HG03354 (cell line): ENCODE measurements around the gene PARD6B.
"Not testable (repeated sequence)": the region's sequence is repeated elsewhere in the genome, so short reads cannot be mapped to it uniquely, and the experiment has no call there.

ENCODE experiments used
- ATAC-seq: cut with Tn5 transposase; IDR thresholded peaks from one replicate; pipeline ENCODE4 v1.9.1; 2021; ENCODE audit warnings: mild to moderate bottlenecking; ENCODE audit not compliant: unreplicated experiment, poor library complexity, severe bottlenecking

Gene PARD6B

DNA sequence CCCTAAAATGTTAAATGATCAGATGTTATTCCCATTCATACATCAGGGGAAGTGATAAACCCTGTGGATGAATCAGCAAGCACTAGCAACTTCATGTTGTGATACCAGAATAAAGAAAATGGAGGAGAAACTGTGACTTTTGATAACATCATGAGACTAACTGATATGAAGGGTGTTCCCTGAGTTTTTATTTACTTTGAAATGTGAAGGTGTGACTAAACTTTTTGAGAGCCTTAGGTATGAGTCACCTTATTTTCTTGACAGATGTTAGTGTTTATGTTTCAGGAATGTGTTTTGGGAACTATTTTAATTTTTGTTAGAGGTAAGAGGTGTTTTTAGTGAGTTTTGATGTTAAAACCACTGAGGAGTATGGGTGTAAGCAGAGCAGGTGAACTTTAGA lies 4.4 kb downstream of the PARD6B start:
- ATAC-seq, result no peak

DNA sequence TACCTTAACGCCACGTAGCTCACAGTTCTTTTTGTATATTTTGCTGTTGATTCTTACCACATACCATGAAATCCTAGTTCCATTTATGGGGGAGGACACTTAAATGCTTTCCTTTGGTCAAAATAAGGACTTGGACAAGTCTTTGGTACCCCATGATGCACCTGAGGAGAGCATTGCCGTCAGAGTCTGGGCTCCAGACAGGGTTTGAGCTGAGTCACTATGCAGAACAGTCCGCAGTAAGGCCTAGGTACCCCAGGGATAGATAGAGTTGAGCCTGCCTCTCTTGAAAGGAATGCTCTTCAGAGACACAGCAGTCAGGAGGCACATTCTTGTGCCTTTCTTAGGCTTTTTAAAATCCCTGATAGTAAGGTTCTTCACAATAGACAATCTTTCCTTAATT lies 6.0 kb downstream of the PARD6B start:
- ATAC-seq, result no peak

- ATAC-seq, result no peak
Observed at GRCh38 chr20:50743087-50743486, 11.7 kb downstream of the PARD6B start.

GRCh38 chr20:50744143-50744792 lies 12.9 kb downstream of the PARD6B start:
- no peak for ATAC-seq

DNA sequence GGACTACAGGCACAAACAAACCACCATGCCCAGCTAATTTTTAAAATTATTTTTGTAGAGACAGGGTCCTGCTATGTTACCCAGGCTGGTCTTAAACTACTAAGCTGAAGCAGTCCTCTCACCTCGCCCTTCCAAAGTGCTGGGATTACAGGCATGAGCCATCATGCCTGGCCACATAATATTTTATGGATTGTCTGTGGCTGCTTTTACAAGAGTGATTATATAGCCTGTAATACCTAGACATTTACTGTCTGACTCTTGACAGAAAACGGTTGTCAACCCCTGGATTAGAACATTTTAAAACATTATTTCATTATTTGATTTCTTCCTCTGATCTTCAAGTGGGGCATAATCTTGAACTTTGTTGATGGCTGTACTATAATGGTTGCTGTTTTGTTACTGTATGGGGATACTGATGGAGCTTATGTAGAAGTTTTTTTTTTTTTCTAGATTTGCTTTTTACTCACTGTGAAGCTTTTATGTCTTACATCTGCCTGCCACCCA lies 14.3 kb downstream of the PARD6B start:
- no peak for ATAC-seq

- ATAC-seq, result no peak
Observed at GRCh38 chr20:50746138-50746940, 15.0 kb downstream of the PARD6B start.

GRCh38 chr20:50747275-50747674 lies 15.9 kb downstream of the PARD6B start:
- ATAC-seq, result no peak

DNA sequence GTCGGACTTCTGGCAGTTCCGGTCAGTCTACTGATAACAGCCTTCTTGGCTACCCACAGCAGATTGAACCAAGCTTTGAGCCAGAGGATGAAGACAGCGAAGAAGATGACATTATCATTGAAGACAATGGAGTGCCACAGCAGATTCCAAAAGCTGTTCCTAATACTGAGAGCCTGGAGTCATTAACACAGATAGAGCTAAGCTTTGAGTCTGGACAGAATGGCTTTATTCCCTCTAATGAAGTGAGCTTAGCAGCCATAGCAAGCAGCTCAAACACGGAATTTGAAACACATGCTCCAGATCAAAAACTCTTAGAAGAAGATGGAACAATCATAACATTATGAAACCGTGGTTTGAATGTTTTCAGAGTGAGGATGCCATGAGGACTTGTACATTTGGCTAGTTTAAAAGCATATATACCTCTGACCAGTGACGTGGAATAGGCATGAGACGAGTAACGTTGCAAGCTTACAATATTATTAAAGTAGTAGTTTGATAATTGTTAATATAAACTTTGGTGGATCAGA lies 18.8 kb downstream of the PARD6B start:
- ATAC-seq, result no peak

DNA sequence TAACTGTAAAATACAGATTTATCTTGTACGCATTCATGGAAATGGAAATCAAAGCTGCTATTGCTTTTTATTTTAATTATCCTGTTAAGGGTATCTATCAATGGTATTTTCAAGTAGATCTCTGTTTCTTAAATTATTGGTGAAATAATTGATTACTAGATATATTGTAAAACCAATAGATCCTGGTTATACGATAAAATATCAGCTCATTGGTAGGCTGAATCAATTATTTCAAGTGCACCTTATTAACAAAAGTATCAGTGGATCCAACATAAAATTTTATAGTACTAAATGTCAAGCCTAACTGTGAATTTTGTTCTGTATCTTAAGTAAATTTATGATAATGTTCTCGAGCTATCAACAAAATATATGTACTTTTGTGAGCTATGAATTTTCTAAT lies 21.8 kb downstream of the PARD6B start:
- ATAC-seq, result no peak

- ATAC-seq, result no peak
Observed at GRCh38 chr20:50754420-50754819, 23.0 kb downstream of the PARD6B start.

DNA sequence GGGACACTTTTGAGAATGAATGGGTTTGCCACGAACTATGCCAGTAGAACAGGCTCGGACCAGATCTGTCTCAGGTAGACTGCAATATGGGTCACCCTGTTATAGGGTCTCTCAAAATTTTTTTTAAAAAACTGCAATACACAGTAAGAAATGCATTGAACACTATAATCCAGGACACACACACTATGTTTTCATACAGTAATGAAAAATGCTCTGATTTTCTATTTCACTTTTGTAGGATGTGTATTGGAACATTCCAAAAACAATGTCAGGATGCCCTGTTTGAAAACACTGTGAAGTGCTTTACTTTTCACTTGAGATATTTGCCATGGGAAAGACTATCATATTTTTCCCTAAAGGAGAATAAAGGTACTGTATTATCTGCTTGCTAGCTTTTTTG lies 25.1 kb downstream of the PARD6B start:
- no peak for ATAC-seq

DNA sequence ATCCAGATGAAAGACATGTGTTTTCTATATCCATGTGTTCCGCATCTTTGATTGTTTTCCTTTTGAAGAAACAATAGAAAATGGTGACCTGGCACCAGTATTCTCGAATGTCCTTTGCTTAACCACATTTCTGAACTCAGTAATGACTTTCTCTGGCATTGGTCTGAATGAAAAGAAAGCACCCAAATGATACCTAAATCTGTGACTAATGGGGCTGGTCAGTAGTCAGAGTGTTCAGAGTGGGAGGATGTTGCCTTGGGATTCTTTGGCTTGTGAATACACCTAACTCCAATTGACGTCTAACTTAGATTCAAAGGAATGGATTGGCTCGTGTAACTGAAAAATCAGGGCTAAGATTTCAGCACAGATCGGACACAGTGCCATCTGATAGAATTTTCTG lies 27.1 kb downstream of the PARD6B start:
- no peak for ATAC-seq

- no peak for ATAC-seq
Observed at GRCh38 chr20:50758992-50759391, 27.6 kb downstream of the PARD6B start.

- ATAC-seq, result no peak
Observed at GRCh38 chr20:50759678-50760077, 28.3 kb downstream of the PARD6B start.

- ATAC-seq, result no peak
Observed at GRCh38 chr20:50762045-50762422, 30.7 kb downstream of the PARD6B start.

- ATAC-seq, result no peak
Observed at GRCh38 chr20:50762435-50763220, 31.2 kb downstream of the PARD6B start.

- not testable (repeated sequence) for ATAC-seq
Observed at GRCh38 chr20:50763550-50764458, 32.4 kb downstream of the PARD6B start.

DNA sequence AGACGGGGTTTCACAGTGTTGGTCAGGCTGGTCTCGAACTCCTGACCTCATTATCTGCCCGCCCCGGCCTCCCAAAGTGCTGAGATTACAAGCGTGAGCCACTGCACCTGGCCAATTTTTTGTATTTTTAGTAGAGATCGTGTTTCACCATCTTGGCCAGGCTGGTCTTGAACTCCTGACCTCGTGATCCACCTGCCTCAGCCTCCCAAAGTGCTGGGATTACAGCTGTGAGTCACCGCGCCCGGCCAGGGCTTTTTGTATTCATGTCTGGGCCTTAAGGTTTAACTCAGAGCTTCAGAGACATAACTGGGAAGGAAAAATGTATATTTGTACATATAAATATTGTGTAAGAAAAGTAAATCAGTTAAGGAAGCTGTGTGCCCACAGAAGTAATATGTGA lies 33.9 kb downstream of the PARD6B start:
- ATAC-seq, result not testable (repeated sequence)

- no peak for ATAC-seq
Observed at GRCh38 chr20:50765674-50766073, 34.3 kb downstream of the PARD6B start.
